ENCODE measurements around the gene LHFPL2. TPM values are rescaled to one million over a fixed set of nuclear protein-coding genes. Genes with fewer than 3 reads are reported as not detected.

LHFPL2 gene
- total RNA-seq, 1 experiment from 2014 or later: 17.9 TPM

DNA sequence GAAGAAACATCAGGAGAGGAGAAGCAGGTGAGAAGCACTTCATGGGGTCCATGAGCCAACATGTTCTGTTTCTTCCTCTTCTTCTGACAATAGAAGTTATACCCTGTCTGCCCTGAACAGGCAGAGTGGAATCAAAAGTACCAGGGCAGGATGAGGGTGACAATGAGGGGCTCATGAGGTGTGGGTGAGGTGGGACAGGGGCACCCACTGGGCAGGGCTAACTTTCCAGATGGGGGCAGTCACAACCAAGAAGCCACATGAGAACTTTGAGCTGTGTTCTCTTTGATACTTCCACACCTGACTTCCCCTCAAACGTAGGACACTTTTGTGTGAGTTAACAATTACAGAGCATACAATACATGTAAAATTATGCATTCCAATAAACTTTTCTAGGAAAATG is 92.7 kb downstream of the LHFPL2 start:
- intact Hi-C loops (cut with micrococcal nuclease): no loop called here
- Histone ChIP-seq H3K4me2 (ENCODE audit: low read length) (no peak overlapping the region), H3K27ac (ENCODE audit: low read depth, low read length) (no peak overlapping the region), H3K9me3 (ENCODE audit: control insufficient read depth in 1 of 2, insufficient read depth in 1 of 2, low read depth in 1 of 2, low read length in 2 of 2) (no peaks in the 10 kb centered on the region), H2AFZ (ENCODE audit: low read depth, low read length, poor library complexity, severe bottlenecking) (no peak overlapping the region), H3K27me3 (ENCODE audit: insufficient read depth, low read length) (no peaks in the 10 kb centered on the region), H3K9me2 (ENCODE audit: insufficient read depth) (no peaks in the 10 kb centered on the region), H3K36me3 (ENCODE audit: control insufficient read depth in 1 of 2, insufficient read depth in 2 of 2, low read length in 2 of 2) (no peaks in the 10 kb centered on the region), H3K9ac (ENCODE audit: low read length) (no peak overlapping the region), H3K79me2 (ENCODE audit: insufficient read depth, low read length) (peaks cover 4% of the 10 kb centered on the region; the same call in 1 of the 2 replicates), H3K4me1 (ENCODE audit: control insufficient read depth in 1 of 2, insufficient read depth in 2 of 2, low read length in 2 of 2) (no peaks in the 10 kb centered on the region), H3K4me3 (replicated peaks in 1 of 2; ENCODE audit: low read depth in 1 of 2, low read length in 2 of 2) (no peak overlapping the region), H4K20me1 (ENCODE audit: insufficient read depth) (no peaks in the 10 kb centered on the region)
- POLR2A ChIA-PET: no interaction called here
- RAD21 ChIA-PET (ENCODE audit: low non-redundant PET in 1 of 2, low total read pairs in 2 of 2, uncharacterized antibody in 2 of 2, unreplicated experiment in 2 of 2): no interaction called here
- ATAC-seq (no peak), DNase-seq (ENCODE audit: low read depth, low spot score) (no peak)
- TF ChIP-seq, protein P1, sequence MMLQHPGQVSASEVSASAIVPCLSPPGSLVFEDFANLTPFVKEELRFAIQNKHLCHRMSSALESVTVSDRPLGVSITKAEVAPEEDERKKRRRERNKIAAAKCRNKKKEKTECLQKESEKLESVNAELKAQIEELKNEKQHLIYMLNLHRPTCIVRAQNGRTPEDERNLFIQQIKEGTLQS (IDR thresholded peaks at IDR 0.05): no peak
- TF ChIP-seq, protein P2, sequence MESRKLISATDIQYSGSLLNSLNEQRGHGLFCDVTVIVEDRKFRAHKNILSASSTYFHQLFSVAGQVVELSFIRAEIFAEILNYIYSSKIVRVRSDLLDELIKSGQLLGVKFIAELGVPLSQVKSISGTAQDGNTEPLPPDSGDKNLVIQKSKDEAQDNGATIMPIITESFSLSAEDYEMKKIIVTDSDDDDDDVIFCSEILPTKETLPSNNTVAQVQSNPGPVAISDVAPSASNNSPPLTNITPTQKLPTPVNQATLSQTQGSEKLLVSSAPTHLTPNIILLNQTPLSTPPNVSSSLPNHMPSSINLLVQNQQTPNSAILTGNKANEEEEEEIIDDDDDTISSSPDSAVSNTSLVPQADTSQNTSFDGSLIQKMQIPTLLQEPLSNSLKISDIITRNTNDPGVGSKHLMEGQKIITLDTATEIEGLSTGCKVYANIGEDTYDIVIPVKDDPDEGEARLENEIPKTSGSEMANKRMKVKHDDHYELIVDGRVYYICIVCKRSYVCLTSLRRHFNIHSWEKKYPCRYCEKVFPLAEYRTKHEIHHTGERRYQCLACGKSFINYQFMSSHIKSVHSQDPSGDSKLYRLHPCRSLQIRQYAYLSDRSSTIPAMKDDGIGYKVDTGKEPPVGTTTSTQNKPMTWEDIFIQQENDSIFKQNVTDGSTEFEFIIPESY (IDR thresholded peaks at IDR 0.05; ENCODE audit: extremely low read depth, insufficient replicate concordance, low read length): no peak
- TF ChIP-seq EZH2phosphoT487 (IDR thresholded peaks at IDR 0.05; ENCODE audit: borderline replicate concordance): no peak
- TF ChIP-seq EGR1 (IDR thresholded peaks at IDR 0.05; ENCODE audit: low read depth): no peak
- TF ChIP-seq, protein P3, sequence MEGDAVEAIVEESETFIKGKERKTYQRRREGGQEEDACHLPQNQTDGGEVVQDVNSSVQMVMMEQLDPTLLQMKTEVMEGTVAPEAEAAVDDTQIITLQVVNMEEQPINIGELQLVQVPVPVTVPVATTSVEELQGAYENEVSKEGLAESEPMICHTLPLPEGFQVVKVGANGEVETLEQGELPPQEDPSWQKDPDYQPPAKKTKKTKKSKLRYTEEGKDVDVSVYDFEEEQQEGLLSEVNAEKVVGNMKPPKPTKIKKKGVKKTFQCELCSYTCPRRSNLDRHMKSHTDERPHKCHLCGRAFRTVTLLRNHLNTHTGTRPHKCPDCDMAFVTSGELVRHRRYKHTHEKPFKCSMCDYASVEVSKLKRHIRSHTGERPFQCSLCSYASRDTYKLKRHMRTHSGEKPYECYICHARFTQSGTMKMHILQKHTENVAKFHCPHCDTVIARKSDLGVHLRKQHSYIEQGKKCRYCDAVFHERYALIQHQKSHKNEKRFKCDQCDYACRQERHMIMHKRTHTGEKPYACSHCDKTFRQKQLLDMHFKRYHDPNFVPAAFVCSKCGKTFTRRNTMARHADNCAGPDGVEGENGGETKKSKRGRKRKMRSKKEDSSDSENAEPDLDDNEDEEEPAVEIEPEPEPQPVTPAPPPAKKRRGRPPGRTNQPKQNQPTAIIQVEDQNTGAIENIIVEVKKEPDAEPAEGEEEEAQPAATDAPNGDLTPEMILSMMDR (IDR thresholded peaks at IDR 0.05 in 2 of 3, conservative IDR thresholded peaks at IDR 0.05 in 1 of 3; ENCODE audit: borderline replicate concordance in 1 of 3, insufficient read depth in 1 of 3, low read depth in 2 of 3, low read length in 2 of 3): 0 out of 6 replicates have a peak, but pooled peaks of 1 of the 3 experiments have one; percentile 6
- peak; percentile 33 for TF ChIP-seq RAD21 (IDR thresholded peaks at IDR 0.05; ENCODE audit: low read depth)
- TF ChIP-seq ZFX (IDR thresholded peaks at IDR 0.05): no peak
- no peak for TF ChIP-seq POLR2A (IDR thresholded peaks at IDR 0.05; ENCODE audit: borderline replicate concordance, extremely low read depth, insufficient read depth, insufficient read length)
- CTCF ChIA-PET: no interaction called here
- BruUV-seq (replicated peaks): no TSS peak
